A549 (cell line): ENCODE measurements around the gene CELF4.

Source experiments
- CBX8 ChIP-seq: fragments of 200-600 bp; sonication (generic); IDR thresholded peaks from 2 replicates; pipeline ENCODE4 v1.6.1; 2016
- CHD2 ChIP-seq: fragments of 150-350 bp; IDR thresholded peaks from 2 replicates; pipeline ENCODE4 v1.6.1; 2014; ENCODE audit warnings: low read length; ENCODE audit not compliant: partially characterized antibody
- HDAC2 ChIP-seq: fragments of 200-600 bp; sonication (generic); IDR thresholded peaks from 2 replicates; pipeline ENCODE4 v1.6.1; 2016
- PHF8 ChIP-seq: fragments of 200-600 bp; sonication (generic); IDR thresholded peaks from 2 replicates; pipeline ENCODE4 v1.6.1; 2016; ENCODE audit warnings: low read depth, mild to moderate bottlenecking, antibody characterized with exemption, moderate library complexity, borderline replicate concordance
- POLR2A ChIP-seq: IDR thresholded peaks from 2 replicates; pipeline ENCODE4 v1.6.1; 2012; ENCODE audit warnings: mild to moderate bottlenecking, low read length
- SREBF2 ChIP-seq: fragments of 450-650 bp; IDR thresholded peaks from 2 replicates; pipeline ENCODE4 v1.6.1; 2014; ENCODE audit warnings: mild to moderate bottlenecking, moderate library complexity
- TF ChIP-seq, protein P1 (sequence below): fragments of >200 bp; sonication (Bioruptor Twin); formaldehyde crosslinking; IDR thresholded peaks from 3 replicates; pipeline ENCODE4 v1.5.1; 2016
- TF ChIP-seq, protein P2 (sequence below): fragments of 450-650 bp; IDR thresholded peaks from 2 replicates; pipeline ENCODE4 v1.6.1; 2014; ENCODE audit warnings: antibody characterized with exemption
- TF ChIP-seq, protein P3 (sequence below): IDR thresholded peaks from 2 replicates; pipeline ENCODE4 v1.6.1; 2012; ENCODE audit warnings: low read depth, borderline replicate concordance

GRCh38 chr18:37346048-37346447 is 219.6 kb downstream of the CELF4 start:
- TF ChIP-seq, protein P1, sequence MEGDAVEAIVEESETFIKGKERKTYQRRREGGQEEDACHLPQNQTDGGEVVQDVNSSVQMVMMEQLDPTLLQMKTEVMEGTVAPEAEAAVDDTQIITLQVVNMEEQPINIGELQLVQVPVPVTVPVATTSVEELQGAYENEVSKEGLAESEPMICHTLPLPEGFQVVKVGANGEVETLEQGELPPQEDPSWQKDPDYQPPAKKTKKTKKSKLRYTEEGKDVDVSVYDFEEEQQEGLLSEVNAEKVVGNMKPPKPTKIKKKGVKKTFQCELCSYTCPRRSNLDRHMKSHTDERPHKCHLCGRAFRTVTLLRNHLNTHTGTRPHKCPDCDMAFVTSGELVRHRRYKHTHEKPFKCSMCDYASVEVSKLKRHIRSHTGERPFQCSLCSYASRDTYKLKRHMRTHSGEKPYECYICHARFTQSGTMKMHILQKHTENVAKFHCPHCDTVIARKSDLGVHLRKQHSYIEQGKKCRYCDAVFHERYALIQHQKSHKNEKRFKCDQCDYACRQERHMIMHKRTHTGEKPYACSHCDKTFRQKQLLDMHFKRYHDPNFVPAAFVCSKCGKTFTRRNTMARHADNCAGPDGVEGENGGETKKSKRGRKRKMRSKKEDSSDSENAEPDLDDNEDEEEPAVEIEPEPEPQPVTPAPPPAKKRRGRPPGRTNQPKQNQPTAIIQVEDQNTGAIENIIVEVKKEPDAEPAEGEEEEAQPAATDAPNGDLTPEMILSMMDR: no peak
- TF ChIP-seq POLR2A (no peak), CBX8 (no peak), PHF8 (no peak), SREBF2 (no peak), CHD2 (no peak), HDAC2 (no peak)
- TF ChIP-seq, protein P2, sequence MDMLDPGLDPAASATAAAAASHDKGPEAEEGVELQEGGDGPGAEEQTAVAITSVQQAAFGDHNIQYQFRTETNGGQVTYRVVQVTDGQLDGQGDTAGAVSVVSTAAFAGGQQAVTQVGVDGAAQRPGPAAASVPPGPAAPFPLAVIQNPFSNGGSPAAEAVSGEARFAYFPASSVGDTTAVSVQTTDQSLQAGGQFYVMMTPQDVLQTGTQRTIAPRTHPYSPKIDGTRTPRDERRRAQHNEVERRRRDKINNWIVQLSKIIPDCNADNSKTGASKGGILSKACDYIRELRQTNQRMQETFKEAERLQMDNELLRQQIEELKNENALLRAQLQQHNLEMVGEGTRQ: no peak
- TF ChIP-seq, protein P3, sequence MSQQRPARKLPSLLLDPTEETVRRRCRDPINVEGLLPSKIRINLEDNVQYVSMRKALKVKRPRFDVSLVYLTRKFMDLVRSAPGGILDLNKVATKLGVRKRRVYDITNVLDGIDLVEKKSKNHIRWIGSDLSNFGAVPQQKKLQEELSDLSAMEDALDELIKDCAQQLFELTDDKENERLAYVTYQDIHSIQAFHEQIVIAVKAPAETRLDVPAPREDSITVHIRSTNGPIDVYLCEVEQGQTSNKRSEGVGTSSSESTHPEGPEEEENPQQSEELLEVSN: no peak
